Hepatocyte (in vitro differentiated cells): ENCODE results near the gene CYP4F12.

ENCODE experiments used
- CTCF ChIP-seq: fragments of 200-600 bp; sonication (generic); IDR thresholded peaks from 2 replicates; pipeline ENCODE4 v1.5.1; 2016; ENCODE audit warnings: antibody characterized with exemption, mild to moderate bottlenecking; ENCODE audit not compliant: poor library complexity
- EZH2 ChIP-seq: fragments of 200-600 bp; sonication (generic); IDR thresholded peaks from 2 replicates; pipeline ENCODE4 v1.6.1; 2016; ENCODE audit warnings: antibody characterized with exemption, mild to moderate bottlenecking, borderline replicate concordance
- EZH2phosphoT487 ChIP-seq: fragments of 200-600 bp; sonication (generic); IDR thresholded peaks from one replicate; pipeline ENCODE4 v1.6.1; 2018; ENCODE audit warnings: antibody characterized with exemption, mild to moderate bottlenecking, low read depth, moderate library complexity; ENCODE audit not compliant: unreplicated experiment, severe bottlenecking

- TF ChIP-seq CTCF (no peak), EZH2phosphoT487 (no peak), EZH2 (no peak)
Observed at GRCh38 chr19:15702534-15702930, 29.6 kb downstream of the CYP4F12 start.
